Stimulated activated CD8-positive, alpha-beta memory T cell treated with anti-CD3 and anti-CD28 coated beads, Interleukin-15, amount 100 ng/mL, for 1 hour (primary cell): Measurements from ENCODE around the gene GNAI2.
"Not testable (repeated sequence)": the region's sequence is repeated elsewhere in the genome, so short reads cannot be mapped to it uniquely, and the experiment has no call there.

Experiments used
- DNase-seq: peaks from one replicate; pipeline ENCODE4 v3.0.0-alpha.2; 2020; ENCODE audit warnings: low read depth

Gene GNAI2

DNA sequence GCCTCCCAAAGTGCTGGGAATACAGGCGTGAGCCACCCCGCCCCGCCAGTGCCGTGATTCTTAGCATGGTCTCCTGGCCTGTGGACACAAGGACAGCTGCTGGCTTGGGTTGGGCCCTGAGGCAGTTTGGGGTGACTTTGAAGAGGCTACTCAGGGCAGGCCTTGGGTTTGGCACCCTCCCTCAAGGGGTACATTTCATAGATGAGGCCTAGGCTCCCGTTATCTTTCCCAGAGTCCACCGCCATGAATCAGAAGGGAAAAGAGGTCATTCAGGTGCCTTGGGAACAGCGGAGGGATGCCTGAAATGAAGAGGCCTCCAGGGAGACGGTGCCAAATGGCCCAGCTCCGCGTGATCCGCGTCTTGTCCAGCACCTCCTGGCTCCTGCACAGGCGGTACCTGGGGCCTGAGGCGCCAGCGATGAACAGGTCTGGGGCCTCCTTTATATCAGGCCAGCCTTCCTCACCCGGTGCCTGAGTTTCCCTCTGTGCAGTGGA is 9.3 kb downstream of the GNAI2 start:
- DNase-seq, result no peak

DNA sequence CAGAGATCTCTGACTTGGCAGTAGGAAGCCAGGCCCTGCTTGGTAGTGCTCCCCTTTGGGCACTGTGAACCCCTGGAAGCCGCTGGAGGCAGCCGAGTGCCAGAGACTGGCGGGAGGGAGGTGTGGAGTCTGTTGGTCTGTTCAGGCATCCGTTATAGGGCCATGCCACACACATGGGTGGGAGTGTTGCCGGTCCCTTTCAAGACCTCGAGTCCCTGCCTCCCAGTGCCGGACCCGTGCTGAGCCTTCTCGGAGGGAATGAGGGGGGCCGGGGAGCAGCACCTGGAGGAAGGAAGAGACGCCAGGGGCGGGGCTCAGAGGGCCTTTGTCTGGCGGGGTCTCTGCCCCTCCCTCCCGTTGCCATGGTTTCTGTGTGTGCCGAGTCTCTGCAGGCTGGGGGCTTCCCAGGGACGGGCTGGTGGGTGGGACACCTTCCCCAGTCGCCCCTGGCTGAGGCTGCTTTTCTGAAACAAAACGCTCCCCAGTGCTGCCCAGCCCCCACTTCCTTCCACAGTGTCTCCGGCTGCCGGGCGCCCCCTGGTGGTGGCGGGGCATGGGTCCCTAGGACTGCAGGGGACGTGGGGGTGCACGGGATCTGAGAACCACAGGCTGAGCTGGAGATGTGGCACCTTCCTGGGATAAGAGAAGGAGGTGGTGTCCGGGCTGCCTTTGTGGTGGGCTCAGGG is 10.0 kb downstream of the GNAI2 start:
- DNase-seq, result peak; percentile 94

DNA sequence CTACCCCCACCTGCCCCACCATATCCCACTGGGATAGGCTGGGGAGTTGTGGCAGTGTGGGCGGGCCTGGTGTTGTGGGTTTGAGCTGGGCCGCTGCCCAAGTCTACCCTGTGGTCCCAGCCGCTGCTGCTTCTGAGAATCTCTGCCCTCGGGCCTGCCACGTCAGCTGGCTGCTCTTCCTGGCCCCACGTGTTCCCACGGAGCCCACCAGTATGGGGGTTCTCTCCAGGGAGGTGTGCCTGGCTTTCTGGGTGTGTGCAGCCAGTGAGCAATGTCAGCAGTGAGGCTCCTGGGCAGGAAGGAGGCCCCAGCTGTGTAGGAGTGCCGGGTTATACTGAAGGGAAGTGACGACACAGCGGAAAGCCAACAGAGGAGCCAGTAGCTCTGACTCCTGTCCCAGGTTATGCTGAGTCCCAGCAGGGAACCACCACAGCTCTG is 10.5 kb downstream of the GNAI2 start:
- DNase-seq, result peak; percentile 54

DNA sequence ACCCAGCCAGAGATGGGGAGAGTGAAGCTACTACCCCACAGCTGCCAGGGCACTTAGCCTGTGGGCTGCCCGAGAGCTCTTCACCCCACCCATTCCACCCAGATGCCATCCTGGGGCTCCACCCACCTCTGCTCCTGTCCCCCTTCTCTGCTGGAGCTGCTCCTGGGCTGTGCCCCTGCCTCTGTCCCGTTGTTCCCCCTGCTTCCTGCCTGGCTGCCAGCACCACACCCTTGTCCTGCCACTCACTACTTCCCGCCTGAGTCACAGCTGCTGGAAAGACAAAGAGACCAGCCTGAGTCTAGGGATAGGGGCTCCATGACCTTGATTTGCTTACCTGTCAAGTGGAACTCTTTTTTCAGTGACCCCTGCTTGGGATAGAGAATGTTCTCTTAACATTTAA is 12.4 kb downstream of the GNAI2 start:
- no peak for DNase-seq

DNA sequence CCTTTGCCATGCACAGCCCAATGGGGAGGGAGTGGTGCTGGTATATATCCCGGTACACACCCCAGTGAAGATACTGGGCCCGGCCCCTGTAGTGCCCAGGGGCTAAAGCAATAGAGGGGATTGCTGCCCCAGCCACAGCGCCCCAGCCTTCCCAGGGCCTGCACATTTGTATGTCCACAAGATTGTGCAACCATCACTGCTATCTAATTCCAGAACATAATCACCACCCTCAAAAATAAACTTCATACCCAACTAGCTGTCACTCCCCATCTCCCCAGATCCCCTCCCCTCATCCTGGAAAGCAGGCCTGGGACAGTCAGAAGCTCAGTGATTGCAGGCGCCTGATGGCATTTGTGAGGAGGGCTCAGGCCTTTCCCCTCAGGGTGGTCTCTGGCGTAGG is 13.5 kb downstream of the GNAI2 start:
- no peak for DNase-seq

DNA sequence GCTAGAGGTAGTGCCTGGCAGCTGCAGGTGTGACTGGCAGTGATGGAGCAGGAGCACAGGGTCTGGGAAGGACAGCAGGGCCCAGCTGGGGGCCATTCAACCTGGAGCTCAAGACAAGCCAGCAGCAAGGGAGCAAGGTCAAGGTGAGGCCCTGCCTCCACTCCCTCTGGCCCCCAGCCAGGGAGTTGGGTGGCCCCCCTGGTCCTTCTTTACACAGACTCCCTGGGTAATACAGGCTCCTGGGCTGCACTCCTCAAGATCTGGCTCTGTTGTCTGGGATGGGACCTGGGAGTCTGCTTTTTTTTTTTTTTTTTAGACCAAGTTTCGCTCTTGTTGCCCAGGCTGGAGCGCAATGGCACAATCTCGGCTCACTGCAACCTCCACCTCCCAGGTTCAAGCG is 14.5 kb downstream of the GNAI2 start:
- DNase-seq, result no peak

DNA sequence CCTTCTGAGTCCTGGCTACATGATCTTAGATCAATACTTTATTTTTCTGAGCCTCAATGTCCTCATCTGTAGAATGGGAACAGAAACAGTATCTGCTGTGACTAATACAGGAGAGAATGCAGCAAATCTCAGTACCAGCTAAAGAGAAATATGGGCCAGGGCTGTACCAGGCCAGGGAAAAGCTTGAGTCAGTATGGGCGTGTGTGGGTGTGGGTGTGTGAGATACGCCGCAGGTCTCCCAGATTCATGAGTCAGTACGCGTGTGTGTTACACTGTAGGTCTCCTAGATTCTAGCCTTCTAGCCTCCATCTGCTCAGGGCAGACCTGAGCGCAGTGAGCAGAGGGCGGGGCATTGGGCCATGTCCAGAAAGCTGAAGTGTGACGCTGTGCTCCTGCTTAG is 15.2 kb downstream of the GNAI2 start:
- no peak for DNase-seq

DNA sequence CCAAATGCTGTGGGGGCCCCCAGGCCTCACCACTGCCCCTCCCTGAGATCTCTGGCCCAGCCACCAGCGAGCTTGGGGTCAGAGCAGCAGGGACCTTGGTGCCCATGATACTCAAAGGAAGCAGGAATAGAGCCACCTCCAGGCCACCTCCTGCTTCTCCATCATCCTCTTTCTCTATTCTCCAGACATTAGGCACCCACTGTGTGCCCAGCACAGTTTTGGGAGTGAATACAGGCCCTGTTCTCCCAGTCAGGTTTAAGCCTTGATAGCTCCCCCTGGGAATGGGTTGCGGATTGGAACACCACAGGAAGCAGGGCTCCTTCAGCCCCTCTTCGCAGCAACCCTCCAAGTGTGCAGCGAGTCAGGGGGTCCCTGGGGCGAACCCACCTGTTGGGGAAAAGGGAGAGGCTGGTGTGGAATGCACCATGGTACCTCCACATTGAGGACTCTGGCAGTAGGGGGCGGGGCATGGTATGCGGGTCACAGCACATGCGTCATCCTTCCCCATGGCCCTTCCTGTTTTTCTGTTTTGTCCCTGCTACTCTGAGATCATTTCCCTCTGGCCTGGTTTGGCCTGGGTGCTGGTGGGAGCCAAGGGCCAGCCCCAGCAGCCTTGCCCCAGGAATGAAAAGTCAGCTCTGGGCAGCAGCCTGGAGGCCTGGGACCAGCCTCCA is 18.7 kb downstream of the GNAI2 start:
- no peak for DNase-seq

DNA sequence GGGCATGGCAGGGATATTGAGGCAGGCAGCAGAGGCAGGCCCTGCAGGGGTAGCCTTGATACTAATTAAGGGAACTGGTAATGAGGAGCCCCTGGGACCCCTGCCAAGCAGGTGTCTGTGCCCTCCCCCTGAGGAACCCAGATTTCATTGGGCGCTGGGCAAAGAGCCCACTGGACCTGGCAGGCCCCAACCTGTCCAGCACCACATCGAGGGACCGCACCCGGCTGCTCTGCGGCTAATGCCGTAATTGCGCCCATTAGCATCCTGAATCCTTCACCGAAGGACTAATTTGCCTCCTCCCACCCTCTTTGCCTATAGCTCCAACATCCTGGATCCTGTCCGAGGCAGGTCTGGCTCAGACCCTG is 19.2 kb downstream of the GNAI2 start:
- no peak for DNase-seq

DNA sequence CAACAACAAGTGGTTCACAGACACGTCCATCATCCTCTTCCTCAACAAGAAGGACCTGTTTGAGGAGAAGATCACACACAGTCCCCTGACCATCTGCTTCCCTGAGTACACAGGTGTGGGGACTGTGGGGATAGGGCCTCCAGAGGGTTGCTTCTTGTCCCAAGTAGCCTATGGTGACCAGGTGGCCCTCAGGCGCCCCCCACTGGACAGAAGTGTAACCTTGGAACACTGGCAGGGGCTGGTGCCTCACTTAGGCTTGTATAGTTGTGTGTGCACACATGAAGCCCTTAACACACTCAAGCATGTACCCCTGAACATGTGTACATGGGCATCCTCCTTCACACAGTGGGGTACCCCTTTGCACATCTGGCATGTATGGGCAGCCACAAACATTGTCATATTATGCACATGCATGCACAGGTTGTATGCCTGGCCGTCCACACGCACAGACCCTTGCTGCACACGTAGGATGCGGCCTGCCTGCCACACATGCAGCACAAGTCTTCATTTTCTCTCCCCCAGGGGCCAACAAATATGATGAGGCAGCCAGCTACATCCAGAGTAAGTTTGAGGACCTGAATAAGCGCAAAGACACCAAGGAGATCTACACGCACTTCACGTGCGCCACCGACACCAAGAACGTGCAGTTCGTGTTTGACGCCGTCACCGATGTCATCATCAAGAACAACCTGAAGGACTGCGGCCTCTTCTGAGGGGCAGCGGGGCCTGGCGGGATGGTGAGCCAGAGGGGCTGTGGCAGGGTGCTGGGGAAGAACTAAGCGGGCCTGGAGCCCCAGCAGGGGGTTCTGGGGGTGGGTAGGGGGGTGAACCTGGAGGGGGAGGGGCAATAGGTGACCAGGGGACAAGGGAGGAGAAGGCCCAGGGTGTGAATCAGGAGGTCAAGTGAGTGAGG is 21.2 kb downstream of the GNAI2 start:
- DNase-seq, result no peak

DNA sequence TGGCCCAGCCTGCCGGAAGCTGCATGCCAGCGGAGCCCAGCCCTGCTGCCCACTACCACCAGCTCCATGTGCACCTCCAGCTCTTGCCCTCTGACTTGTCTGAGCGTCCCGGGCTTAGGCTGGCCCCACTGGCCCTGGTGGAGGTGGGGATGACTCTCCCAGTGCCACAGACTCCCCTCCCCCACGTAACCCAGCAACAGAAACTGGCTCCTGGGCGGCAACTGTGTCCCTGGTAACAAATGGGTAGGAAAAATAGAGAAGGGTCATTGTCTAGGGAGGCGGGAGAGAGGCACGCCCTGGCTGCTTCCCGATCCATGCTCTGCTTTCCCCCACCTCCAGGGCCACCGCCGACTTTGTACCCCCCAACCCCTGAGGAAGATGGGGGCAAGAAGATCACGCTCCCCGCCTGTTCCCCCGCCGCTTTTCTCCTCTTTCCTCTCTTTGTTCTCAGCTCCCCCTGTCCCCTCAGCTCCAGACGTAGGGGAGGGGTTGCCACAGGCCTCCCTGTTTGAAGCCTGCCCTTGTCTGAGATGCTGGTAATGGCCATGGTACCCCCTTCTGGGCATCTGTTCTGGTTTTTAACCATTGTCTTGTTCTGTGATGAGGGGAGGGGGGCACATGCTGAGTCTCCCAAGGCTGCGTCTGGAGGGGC is 22.2 kb downstream of the GNAI2 start:
- DNase-seq, result no peak

DNA sequence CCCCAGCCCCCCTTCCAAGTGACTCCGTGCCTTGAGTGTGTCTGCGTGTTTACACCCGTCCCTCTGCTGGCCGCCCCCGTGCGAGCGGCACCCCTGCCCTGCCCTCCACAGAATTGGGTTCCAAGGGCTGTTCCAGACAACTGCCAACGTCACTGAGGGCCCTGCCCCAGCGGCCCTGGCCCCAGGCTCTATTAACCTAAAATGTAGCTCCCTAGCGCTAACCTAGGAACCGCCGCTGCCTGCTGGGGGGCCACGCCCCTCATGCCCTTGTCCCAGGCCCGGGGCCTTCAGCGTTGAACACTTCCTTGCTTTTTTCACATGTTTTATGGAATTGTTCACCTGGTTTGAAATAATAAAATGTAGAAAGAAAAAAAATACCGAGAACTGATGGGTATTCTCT is 23.0 kb downstream of the GNAI2 start:
- no peak for DNase-seq

DNA sequence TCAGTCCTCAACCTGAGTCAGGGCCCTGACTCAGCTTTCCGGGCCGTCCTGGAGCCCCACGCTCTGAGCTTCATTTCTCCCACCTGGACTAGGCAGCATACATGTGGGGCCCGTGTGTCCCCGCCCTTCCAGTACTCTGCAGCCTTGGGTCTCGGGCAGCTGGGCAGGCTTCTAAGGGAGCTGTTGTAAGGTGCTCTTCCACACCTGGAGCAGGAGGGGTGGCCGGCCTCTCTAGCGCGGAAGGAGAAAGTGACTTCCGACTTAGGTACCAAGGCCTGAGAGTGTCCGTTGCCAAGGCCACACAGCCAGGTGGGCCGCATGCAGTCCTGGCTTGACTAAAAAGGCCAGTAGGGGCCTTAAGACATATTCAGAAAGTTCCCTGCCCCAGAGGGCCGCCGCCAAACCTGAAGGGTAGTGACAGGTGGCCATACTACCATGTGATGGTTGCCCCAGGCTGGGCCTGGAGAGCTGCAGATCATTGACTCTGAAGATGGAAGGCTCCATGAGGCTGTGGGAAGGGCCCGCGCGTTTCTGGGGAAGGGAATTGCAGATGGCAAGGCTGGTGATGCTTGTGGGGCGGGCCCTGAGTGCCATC is 23.5 kb downstream of the GNAI2 start:
- DNase-seq, result no peak

DNA sequence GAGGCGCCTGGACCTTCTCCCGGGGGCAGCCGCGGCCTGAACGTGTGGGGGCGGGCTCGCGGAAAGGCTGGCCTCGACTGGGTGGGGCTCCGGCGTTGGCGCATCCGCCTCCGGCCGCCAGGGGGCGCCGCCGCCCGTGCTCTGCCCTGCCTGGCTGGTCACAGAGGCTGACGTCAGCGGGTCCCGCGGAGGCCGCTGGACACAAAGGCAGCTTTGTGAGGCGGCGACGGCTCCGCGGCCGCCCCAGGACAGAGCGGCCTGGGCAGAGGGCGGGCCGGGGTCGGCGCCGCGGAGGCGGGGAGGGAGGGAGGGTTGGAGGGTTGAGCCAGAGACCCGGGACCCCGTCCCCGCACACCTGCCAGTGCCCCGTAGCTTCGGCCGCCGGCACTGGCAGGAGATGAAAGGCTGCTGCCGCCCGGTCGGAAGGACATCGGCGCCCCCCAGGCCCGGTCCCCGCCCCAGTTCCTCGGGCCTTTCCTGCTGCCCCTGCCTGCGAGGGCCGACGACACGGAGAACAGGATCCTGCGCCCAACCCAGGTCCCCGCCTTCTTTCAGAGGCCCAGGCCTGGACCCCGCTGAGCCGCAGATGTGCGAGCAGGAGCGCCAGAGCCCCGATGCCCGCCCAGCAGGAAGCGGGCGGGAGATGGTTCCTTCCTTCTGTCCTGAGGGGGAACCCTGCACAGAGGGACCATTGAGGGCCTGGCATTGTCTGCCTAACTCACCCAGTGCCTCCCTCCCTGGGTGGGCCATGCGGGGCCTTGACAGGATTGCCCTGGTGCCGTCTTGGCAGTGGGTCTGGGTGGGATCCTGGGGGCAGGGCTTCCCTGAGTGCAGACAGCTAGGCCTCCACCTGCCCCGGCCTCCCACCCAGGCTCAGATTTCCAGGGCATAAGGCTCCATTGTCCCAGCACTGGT is 24.3 kb downstream of the GNAI2 start:
- DNase-seq, result peak; percentile 54

DNA sequence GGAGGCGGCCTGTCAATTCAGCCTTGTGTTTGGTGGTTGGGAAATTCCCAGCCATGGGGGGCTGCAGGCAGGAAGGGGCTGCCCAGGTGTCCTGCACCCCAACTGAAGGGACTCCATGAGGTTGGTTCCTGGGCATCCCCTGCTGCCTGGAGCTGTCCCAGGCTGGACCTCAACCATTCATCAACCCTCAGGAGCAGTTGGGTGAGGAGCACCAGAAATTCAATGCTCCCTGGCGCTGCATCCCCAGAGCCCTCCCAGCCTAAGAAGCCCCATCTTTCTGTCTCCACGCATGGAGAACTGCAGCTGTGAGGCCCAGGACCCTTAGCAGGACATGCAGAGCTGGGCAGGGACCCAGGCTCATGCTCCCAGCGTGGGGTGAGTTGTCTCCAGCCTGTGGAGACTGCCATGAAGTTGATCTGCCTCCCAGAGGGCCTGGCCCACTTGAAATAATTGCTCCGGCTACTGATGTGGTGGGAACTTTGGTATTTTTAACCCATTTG is 25.0 kb downstream of the GNAI2 start:
- no peak for DNase-seq

DNA sequence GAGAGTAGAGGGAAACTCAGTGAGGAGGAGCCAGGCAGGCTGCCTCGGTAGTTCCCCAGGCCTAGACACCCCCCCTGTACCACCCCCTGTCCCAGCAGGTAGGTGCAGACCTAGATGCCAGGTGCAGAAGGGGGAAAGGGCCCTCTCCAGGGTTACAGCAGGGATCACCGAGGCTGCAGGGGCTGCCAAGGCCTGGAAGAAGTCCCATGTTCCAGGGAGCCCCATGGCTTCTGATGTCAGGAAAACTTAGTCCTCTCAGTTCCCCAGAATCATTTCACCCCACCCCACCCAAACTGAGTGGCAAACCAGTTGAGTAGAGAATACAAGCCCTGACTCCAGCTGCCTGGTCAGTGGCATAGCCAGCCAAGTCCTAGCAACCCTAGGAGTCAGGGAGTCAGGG is 25.5 kb downstream of the GNAI2 start:
- DNase-seq, result no peak

DNA sequence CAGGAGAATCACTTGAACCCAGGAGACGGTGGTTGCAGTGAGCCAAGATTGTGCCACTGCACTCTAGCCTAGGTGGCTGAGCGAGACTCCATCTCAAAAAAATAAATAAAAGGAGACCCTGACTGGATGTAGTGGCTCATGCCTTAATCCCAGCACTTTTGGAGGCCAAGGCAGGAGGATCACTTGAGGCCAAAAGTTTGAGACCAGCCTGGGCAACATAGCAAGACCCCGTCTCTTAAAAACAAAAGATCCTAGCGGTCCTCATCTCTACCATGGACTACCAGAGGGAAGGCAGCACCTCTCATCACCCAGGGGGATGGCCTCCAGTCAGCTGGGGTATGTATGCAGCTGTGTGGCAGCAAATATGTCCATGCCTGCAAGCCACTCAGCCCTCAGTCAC is 26.2 kb downstream of the GNAI2 start:
- not testable (repeated sequence) for DNase-seq

DNA sequence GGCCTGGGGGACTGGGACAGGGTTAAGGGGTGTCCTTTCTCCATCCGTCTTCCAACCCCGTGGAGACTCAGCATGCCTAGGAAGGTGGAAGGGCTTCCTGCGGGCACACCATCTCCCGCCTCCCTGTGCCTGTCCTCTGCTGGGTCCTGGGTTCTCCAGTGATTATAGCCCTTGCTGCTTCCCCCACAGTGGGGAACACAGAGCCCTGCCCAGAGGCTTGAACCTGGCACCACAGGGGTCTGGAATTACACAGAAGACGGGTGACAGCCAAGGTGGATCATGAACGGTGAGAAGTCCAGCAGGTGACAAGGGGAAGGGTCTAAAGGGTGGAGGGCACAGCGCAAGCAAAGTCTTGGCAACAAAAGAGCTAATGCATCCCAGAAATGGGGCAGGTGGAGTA is 26.8 kb downstream of the GNAI2 start:
- no peak for DNase-seq

DNA sequence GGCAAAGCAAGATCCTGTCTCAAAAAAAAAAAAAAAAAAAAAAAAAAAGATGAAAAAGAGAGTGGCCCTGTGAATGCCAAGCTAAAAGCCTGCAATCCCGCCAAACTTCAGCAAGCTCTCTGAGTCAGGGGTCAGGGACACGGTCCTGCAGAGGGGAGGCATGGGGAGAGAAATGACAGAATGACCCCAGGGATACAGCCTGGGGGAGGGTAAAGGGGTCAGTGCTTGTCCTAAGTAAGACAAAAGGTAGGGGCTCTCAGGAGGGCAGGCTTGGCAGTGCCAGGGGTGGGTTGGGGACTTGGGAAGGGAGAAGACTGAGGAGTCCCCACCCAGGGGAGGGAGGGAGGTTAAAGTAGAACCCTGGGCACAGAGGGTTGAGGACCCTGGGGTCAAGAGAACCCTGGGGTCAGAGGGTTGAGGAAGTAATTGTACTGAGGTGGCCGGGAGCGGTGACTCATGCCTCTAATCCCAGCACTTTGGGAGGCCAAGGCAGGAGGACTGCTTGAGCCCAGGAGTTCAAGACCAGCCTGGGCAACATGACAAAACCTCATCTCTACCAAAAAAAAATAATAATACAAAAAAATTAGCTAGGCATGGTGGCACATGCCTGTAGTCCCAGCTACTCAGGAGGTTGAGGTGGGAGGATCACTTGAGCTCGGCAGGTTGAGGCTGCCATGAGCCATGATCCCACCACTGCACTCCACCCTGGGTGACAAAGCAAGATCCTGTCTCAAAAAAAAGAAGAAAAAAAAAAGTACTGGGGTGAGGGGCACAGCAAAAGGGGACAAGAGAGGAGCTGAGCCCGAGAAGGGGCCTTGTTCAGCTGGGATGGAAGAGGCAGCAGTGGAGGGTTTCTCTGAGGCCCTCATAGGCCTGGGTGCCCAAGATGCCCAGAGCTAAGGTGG is 27.7 kb downstream of the GNAI2 start:
- no peak for DNase-seq
